Measurements from ENCODE around the gene FGF11. TPM values are rescaled to one million over a fixed set of nuclear protein-coding genes. Genes with fewer than 3 reads are reported as not detected.

Gene FGF11
- total and polyA plus RNA-seq, 2 of the 13 experiments (the other 11 are each of a cell fraction or from before 2014, with no cell fraction given) = 0.20 to 7.6 TPM

DNA sequence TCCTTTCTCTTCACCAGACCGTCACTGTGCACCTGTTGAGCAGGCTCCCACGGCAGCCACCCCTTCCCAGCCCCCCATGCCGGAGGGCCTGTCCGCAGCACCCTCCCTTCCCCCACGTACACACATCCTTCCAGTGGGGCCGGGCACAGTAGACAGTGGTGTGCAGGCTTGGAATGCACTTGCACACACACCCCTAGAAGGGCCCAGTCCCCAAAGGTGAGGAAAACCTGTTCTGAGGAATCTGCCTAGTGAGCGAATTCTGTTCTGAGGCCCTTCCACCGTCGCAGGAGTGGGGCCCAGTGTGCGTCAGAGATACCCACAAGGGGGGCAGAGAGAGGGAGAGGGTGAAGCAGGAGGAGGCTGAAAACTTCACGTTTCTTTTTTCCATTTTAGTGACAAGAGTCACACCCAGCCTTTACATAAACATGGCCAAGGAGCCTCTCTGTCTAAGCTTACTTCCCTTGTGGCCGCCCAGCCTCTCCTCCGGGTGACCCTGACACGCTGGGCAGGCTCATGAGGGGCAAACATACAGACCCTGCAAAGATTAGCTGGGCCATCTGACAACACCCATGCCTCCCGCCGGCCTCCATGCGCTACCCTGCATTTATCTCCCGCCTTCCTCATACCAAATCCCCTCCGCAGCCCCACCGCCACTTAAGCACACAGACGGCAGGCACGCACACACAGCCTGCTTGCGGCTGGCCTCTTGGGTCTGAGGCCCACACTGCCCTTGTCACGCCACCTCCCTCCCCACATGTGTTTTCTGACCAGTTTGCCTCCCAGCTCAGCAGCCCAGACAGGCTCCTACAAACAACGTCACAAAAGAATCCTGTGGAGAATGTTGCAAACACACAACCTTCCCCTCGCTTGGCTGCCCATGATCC lies 38.3 kb downstream of the FGF11 start (continued):
- TF ChIP-seq ZNF883 (CRISPR knock-in tag; IDR thresholded peaks at IDR 0.05; ENCODE audit: not compliant biosample characterization) (no peak), ZNF484 (CRISPR knock-in tag; IDR thresholded peaks at IDR 0.05; ENCODE audit: borderline replicate concordance, low read depth) (no peak), KDM1A (CRISPR knock-in tag; IDR thresholded peaks at IDR 0.05) (no peak), ETV6 (CRISPR knock-in tag; conservative IDR thresholded peaks at IDR 0.05) (no peak), ZNF441 (CRISPR knock-in tag; IDR thresholded peaks at IDR 0.05; ENCODE audit: borderline replicate concordance) (no peak), SRSF4 (IDR thresholded peaks at IDR 0.05; ENCODE audit: low read depth, low read length, poor library complexity, severe bottlenecking) (no peak), ZC3H4 (CRISPR knock-in tag; IDR thresholded peaks at IDR 0.05; ENCODE audit: borderline replicate concordance) (no peak), ARID2 (CRISPR knock-in tag; IDR thresholded peaks at IDR 0.05; ENCODE audit: borderline replicate concordance) (no peak), ZFP36 (IDR thresholded peaks at IDR 0.05; ENCODE audit: borderline replicate concordance, low read depth, low read length, partially characterized antibody) (no peak), JUND (CRISPR knock-in tag; IDR thresholded peaks at IDR 0.05) (no peak), BRD4 (CRISPR knock-in tag; IDR thresholded peaks at IDR 0.05) (no peak), ZNF781 (CRISPR knock-in tag; IDR thresholded peaks at IDR 0.05; ENCODE audit: borderline replicate concordance, not compliant biosample characterization) (no peak), ZNF556 (CRISPR knock-in tag; IDR thresholded peaks at IDR 0.05; ENCODE audit: borderline replicate concordance) (0 out of 2 replicates have a peak, but pooled peaks have one; percentile 37), FLYWCH1 (CRISPR knock-in tag; IDR thresholded peaks at IDR 0.05) (no peak), SKI (IDR thresholded peaks at IDR 0.05; ENCODE audit: partially characterized antibody) (peak; percentile 56), SP5 (CRISPR knock-in tag; IDR thresholded peaks at IDR 0.05; ENCODE audit: borderline replicate concordance, low read depth) (no peak), ZNF335 (CRISPR knock-in tag; IDR thresholded peaks at IDR 0.05) (no peak), ZNF180 (CRISPR knock-in tag; IDR thresholded peaks at IDR 0.05; ENCODE audit: borderline replicate concordance, low read depth) (no peak), ZBTB20 (CRISPR knock-in tag; IDR thresholded peaks at IDR 0.05; ENCODE audit: borderline replicate concordance, low read depth) (no peak), ZNF33B (CRISPR knock-in tag; IDR thresholded peaks at IDR 0.05) (no peak)
- TF ChIP-seq, protein P1, sequence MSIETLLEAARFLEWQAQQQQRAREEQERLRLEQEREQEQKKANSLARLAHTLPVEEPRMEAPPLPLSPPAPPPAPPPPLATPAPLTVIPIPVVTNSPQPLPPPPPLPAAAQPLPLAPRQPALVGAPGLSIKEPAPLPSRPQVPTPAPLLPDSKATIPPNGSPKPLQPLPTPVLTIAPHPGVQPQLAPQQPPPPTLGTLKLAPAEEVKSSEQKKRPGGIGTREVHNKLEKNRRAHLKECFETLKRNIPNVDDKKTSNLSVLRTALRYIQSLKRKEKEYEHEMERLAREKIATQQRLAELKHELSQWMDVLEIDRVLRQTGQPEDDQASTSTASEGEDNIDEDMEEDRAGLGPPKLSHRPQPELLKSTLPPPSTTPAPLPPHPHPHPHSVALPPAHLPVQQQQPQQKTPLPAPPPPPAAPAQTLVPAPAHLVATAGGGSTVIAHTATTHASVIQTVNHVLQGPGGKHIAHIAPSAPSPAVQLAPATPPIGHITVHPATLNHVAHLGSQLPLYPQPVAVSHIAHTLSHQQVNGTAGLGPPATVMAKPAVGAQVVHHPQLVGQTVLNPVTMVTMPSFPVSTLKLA (IDR thresholded peaks at IDR 0.05) = no peak
- TF ChIP-seq, protein P2, sequence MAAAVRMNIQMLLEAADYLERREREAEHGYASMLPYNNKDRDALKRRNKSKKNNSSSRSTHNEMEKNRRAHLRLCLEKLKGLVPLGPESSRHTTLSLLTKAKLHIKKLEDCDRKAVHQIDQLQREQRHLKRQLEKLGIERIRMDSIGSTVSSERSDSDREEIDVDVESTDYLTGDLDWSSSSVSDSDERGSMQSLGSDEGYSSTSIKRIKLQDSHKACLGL (CRISPR knock-in tag; IDR thresholded peaks at IDR 0.05) = no peak
- TF ChIP-seq, protein P3, sequence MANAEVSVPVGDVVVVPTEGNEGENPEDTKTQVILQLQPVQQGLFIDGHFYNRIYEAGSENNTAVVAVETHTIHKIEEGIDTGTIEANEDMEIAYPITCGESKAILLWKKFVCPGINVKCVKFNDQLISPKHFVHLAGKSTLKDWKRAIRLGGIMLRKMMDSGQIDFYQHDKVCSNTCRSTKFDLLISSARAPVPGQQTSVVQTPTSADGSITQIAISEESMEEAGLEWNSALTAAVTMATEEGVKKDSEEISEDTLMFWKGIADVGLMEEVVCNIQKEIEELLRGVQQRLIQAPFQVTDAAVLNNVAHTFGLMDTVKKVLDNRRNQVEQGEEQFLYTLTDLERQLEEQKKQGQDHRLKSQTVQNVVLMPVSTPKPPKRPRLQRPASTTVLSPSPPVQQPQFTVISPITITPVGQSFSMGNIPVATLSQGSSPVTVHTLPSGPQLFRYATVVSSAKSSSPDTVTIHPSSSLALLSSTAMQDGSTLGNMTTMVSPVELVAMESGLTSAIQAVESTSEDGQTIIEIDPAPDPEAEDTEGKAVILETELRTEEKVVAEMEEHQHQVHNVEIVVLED (CRISPR knock-in tag; IDR thresholded peaks at IDR 0.05; ENCODE audit: borderline replicate concordance) = no peak
- TF ChIP-seq, protein P4, sequence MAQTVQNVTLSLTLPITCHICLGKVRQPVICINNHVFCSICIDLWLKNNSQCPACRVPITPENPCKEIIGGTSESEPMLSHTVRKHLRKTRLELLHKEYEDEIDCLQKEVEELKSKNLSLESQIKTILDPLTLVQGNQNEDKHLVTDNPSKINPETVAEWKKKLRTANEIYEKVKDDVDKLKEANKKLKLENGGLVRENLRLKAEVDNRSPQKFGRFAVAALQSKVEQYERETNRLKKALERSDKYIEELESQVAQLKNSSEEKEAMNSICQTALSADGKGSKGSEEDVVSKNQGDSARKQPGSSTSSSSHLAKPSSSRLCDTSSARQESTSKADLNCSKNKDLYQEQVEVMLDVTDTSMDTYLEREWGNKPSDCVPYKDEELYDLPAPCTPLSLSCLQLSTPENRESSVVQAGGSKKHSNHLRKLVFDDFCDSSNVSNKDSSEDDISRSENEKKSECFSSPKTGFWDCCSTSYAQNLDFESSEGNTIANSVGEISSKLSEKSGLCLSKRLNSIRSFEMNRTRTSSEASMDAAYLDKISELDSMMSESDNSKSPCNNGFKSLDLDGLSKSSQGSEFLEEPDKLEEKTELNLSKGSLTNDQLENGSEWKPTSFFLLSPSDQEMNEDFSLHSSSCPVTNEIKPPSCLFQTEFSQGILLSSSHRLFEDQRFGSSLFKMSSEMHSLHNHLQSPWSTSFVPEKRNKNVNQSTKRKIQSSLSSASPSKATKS (CRISPR knock-in tag; IDR thresholded peaks at IDR 0.05) = no peak

Measured in HepG2 (cell line).